Smooth muscle cell of the pulmonary artery (primary cell): ENCODE data around the gene CX3CL1. TPM values are rescaled to one million over a fixed set of nuclear protein-coding genes. Genes with fewer than 3 reads are reported as not detected.

Experiments used
- total RNA-seq: library from RNA; depleted of rRNA; stranded (reverse); fragments of >200 nt; gene quantifications from 2 replicates; pipeline ENCODE4 v1.2.3, GENCODE V29; 2014

CX3CL1 gene
- 4.2 and 10.8 TPM in 2 replicates for total RNA-seq

DNA sequence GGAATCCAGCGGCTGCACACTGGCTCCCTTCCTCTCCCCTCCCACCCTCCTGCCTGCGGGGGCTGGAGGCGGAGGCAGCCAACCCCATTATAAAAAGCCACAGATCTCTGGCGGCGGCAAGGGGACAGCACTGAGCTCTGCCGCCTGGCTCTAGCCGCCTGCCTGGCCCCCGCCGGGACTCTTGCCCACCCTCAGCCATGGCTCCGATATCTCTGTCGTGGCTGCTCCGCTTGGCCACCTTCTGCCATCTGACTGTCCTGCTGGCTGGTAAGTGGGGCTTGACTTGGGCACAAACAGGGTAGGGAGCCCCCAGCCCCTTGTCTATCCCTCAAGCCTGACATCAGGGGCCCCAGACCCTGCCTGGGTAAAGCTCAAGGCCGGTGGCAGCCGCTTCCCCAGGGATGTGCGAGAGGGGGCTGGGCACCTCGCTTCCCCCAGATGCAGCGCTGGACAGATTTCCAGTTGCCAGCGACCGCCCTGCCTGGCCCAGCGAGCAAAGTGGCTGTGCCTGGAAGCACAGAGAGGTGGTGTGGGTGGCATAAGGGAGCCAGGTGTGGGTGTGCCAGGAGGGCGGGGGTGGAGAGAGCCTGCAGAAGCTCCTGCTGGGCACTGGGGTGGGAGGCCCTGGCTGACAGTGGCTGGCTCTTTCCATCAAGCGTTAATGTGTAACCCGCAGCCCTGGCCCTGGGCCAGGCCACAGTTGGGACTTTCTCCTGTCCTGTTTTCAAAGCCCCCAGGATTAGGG, at the start of gene CX3CL1:
TSS of gene CX3CL1 (plus strand) at position 119 of the 745 bp plus-strand sequence. CDS start at position 198, 79 bp downstream.

DNA sequence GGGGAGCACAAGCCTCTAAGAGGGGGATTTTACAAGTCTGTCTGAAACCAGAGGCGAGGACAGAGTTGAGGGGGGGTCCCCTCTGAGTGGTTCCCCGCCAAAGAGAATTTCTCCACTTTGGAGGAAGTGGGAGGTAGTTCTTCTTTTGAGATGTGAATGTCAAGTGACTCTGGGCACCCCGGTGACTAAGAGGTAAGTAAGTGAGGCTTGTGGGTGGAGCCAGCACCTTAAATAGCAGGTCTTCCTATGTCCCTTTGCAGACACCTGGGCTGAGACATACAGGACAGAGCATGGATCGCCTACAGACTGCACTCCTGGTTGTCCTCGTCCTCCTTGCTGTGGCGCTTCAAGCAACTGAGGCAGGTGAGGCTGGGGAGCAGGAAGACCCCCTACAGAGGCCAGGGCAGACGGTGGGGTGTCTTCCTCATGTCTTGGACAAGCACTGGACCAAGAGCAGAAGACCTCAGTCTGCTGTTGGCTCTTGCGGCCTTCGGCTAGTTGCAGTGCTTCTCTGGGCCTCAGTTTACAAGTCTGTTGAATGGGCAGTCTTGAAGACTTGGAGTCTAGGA, 13.7 kb upstream of the CX3CL1 start, which contains the start of gene CCL22:
TSS of gene CCL22 (plus strand) at position 257 of the 569 bp plus-strand sequence. CDS start at position 291, 34 bp downstream.

DNA sequence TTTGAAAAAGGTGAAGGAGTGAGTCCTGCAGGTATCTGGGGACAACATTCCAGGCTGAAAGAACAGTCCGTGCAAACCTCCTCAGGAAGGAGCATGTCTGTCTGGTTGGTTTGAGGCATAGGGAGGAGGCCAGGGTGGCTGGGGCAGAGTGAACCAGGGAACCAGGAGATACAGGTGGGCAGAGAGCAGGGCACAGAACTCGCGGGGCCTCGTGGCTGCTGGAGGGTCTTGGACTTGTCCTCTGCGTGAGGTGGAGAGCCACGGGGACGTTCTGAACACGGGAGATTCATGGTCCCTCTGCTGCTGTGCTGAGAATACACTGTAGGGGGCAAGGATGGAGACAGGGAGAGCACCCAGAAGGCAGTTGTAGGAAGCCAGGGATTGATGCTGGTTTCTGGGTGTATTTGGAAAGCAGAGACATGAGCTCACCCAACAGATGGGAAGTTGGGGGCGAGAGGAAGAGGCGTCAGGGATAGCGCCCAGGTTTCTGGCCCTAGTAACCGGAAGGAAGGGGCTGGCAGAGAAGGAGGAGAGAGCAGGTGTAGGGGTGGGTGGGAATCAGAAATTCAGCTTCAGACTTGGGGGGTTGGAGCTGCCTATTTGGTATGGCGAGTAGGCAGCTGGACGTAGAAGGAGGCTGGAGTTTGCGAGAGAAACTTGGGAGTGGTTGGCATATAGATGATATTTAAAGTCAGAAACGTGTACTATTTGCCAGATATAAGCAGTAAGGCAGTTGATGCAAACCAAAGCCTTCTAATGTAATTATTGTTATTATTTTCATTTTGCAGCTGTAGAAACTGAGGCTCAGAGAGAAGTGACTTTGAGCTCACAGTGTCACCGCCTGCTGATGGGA, 31.9 kb downstream of the CX3CL1 start, which contains the start of gene CCL17:
TSS of gene CCL17 (plus strand) at position 803 of the 853 bp plus-strand sequence. CDS start 9,166 bp downstream, outside the sequence.

Other genes with a start within 250 kb of the CX3CL1 start
- 44.5 and 45.9 TPM in 2 replicates for gene PSME3IP1, start 186.5 kb upstream of the CX3CL1 start, total RNA-seq
- gene RSPRY1, start 186.2 kb upstream of the CX3CL1 start, total RNA-seq: 41.2 and 48.6 TPM in 2 replicates
- 55.1 and 63.9 TPM in 2 replicates for gene ARL2BP, start 127.2 kb upstream of the CX3CL1 start, total RNA-seq
- not detected in 2 replicates for gene PLLP, start 87.8 kb upstream of the CX3CL1 start, total RNA-seq
- not detected in 2 replicates for gene CCL22, start 13.7 kb upstream of the CX3CL1 start, total RNA-seq
- gene CCL17, start 32.3 kb downstream of the CX3CL1 start, total RNA-seq: not detected in 2 replicates
- 34.0 and 36.6 TPM in 2 replicates for gene CIAPIN1, start 74.9 kb downstream of the CX3CL1 start, total RNA-seq
- gene COQ9, start 75.0 kb downstream of the CX3CL1 start, total RNA-seq: 37.6 and 47.4 TPM in 2 replicates
- 104 and 111 TPM in 2 replicates for gene POLR2C, start 90.2 kb downstream of the CX3CL1 start, total RNA-seq
- 48.0 and 50.5 TPM in 2 replicates for gene DOK4, start 114.0 kb downstream of the CX3CL1 start, total RNA-seq
- gene CCDC102A, start 164.1 kb downstream of the CX3CL1 start, total RNA-seq: 16.3 and 19.3 TPM in 2 replicates
- not detected in 2 replicates for gene ADGRG5, start 170.2 kb downstream of the CX3CL1 start, total RNA-seq